ENCODE data around the gene FAM161A. TPM values are rescaled to one million over a fixed set of nuclear protein-coding genes. Genes with fewer than 3 reads are reported as not detected.
A peak's percentile ranks its signal among the peaks of the same experiment; 100 is the strongest.
"Not testable (repeated sequence)": the region's sequence is repeated elsewhere in the genome, so short reads cannot be mapped to it uniquely, and the experiment has no call there.

The FAM161A gene
- total RNA-seq, 1 donor from 2014 or later = 6.9 TPM

DNA sequence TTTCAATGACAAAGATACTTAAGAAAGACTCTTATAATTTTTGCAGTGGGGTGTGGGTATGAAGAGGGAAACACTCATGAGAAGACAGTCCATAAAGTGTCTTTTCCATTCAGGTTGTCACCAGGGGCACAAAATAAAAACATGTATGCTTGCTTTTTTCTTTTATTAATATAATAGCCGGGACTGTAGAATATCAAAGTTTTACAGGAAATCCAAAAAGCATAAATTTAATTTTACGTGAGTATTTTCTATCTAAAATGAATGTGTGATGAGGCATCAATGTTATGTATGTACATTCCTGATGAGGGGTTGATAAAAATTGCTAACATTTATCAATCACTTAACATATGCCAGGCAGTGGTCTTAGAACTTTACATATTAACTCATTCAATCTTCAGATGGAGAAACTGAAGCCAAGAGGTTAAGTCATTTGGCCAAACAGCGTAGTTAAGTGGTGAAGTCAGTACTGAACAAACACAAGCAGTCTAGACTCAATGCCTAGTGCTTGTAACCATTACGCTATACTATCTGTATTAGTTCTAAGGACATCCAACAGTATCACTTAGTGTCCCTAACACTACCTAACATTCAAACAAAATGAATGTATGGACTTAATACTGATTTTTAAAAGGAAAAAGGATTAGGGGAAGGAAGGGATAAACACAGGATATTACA lies 23.8 kb upstream of the FAM161A start:
- H3K4me3 Mint-ChIP-seq (ENCODE audit: unreplicated experiment) = no peak overlapping the region
- H3K4me1 Mint-ChIP-seq (ENCODE audit: unreplicated experiment) = no peaks in the 10 kb centered on the region
- no peaks in the 10 kb centered on the region for H3K9me3 Mint-ChIP-seq (ENCODE audit: unreplicated experiment)
- no peak overlapping the region for H3K27ac Mint-ChIP-seq (ENCODE audit: unreplicated experiment)
- TF ChIP-seq, protein P1, sequence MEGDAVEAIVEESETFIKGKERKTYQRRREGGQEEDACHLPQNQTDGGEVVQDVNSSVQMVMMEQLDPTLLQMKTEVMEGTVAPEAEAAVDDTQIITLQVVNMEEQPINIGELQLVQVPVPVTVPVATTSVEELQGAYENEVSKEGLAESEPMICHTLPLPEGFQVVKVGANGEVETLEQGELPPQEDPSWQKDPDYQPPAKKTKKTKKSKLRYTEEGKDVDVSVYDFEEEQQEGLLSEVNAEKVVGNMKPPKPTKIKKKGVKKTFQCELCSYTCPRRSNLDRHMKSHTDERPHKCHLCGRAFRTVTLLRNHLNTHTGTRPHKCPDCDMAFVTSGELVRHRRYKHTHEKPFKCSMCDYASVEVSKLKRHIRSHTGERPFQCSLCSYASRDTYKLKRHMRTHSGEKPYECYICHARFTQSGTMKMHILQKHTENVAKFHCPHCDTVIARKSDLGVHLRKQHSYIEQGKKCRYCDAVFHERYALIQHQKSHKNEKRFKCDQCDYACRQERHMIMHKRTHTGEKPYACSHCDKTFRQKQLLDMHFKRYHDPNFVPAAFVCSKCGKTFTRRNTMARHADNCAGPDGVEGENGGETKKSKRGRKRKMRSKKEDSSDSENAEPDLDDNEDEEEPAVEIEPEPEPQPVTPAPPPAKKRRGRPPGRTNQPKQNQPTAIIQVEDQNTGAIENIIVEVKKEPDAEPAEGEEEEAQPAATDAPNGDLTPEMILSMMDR (IDR thresholded peaks at IDR 0.05; ENCODE audit: unreplicated experiment) = no peak
- no peaks in the 10 kb centered on the region for H3K27me3 Mint-ChIP-seq (ENCODE audit: unreplicated experiment)
- H3K36me3 Mint-ChIP-seq (ENCODE audit: low read depth, unreplicated experiment) = peaks cover 24% of the 10 kb centered on the region
- DNase-seq (ENCODE audit: low spot score) = no peak

DNA sequence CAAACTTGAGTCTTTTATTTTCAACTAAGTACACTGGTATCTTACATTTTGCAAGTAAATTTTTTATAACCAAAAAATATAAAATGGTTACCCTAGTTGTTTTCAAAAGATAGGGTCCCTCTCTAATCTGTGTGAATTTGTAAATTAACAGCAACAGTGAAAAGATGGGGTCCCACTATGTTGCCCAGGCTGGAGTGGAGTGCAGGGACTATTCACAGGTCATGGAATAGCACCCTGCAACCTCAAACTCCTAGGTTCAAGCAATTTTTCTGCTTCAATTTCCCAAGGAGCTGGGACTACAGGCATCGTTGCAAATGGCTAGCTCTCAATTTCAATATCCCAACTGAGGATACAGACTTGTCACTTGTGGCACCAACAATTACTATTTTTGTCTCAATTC lies 22.5 kb upstream of the FAM161A start:
- DNase-seq (ENCODE audit: low spot score) = no peak
- Mint-ChIP-seq H3K27ac (ENCODE audit: unreplicated experiment) (no peak overlapping the region), H3K36me3 (ENCODE audit: low read depth, unreplicated experiment) (peaks cover 28% of the 10 kb centered on the region), H3K27me3 (ENCODE audit: unreplicated experiment) (no peaks in the 10 kb centered on the region), H3K4me3 (ENCODE audit: unreplicated experiment) (no peak overlapping the region), H3K4me1 (ENCODE audit: unreplicated experiment) (no peaks in the 10 kb centered on the region), H3K9me3 (ENCODE audit: unreplicated experiment) (no peaks in the 10 kb centered on the region)
- TF ChIP-seq, protein P1 (IDR thresholded peaks at IDR 0.05; ENCODE audit: unreplicated experiment) = no peak

DNA sequence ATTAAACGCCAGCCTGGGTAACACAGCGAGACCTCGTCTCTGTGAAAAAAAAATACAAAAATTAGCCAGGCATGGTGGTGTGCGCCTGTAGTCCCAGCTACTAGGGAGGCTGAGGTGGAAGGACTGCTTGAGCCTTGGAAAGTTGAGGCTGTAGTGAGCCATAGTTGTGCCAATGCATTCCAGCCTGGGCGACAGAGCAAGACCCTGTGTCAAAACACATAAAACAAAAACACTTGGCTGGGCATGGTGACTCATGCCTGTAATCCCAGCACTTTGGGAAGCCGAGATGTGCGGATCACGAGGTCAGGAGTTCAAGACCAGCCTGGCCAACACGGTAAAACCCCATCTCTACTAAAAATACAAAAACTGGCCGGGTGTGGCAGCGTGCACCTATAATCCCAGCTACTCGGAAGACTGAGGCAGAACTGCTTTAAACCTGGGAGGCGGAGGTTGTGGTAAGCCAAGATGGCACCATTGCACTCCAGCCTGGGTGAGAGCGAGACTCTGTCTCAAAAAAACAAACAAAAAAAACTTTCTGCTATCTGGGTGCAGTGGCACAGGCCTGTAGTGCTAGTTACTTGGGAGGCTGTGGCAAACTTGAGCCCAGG lies 12.7 kb upstream of the FAM161A start:
- H3K27me3 Mint-ChIP-seq (ENCODE audit: unreplicated experiment); DNase-seq (ENCODE audit: low spot score); H3K4me1 Mint-ChIP-seq (ENCODE audit: unreplicated experiment); H3K27ac Mint-ChIP-seq (ENCODE audit: unreplicated experiment); H3K9me3 Mint-ChIP-seq (ENCODE audit: unreplicated experiment): not testable (repeated sequence)
- H3K36me3 Mint-ChIP-seq (ENCODE audit: low read depth, unreplicated experiment) = peaks cover 36% of the 10 kb centered on the region
- H3K4me3 Mint-ChIP-seq (ENCODE audit: unreplicated experiment) = peak overlapping the region; percentile 51

DNA sequence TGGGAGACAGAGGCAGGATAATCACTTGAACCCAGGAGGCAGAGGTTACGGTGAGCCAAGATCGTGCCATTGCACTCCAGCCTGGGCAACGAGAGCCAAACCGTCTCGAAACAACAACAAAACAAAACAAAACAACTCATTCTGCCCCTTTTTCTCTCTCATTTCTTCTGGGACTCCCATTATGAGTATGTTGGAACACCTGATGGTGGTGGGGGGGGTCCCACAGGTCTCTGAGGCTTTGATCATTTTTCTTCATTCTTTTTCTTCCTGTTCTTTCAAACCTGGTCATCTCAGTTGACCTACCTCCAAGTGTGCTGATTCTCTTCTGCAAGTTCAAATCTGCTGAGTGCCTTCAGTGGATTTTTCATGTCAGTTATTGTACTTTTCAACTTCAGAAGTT lies 8.2 kb upstream of the FAM161A start:
- no peak for DNase-seq (ENCODE audit: low spot score)
- TF ChIP-seq, protein P1 (IDR thresholded peaks at IDR 0.05; ENCODE audit: unreplicated experiment) = no peak
- H3K27me3 Mint-ChIP-seq (ENCODE audit: unreplicated experiment) = peaks cover 3% of the 10 kb centered on the region
- H3K4me1 Mint-ChIP-seq (ENCODE audit: unreplicated experiment) = no peaks in the 10 kb centered on the region
- H3K36me3 Mint-ChIP-seq (ENCODE audit: low read depth, unreplicated experiment) = peaks cover 19% of the 10 kb centered on the region
- H3K4me3 Mint-ChIP-seq (ENCODE audit: unreplicated experiment) = no peak overlapping the region
- H3K9me3 Mint-ChIP-seq (ENCODE audit: unreplicated experiment) = no peaks in the 10 kb centered on the region
- H3K27ac Mint-ChIP-seq (ENCODE audit: unreplicated experiment) = no peak overlapping the region

DNA sequence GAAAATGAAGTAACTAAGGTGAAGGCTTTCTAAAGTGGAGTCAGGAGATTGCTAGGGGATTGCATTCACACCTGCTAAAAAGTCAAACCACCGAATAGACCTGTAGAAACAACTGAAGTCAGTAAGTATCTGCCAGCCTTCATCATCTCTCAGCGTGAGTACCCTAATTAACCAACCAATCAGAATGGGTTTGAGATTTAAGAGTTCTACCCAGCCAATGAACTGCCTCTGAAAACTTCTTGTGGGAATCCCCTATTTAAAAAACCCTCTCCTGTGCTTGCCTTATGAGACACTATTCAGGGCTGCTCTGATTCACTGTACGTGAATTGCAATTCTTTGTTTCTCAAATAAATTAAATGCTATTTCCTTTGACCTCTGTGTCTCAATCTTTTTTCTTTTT lies 3.4 kb upstream of the FAM161A start:
- peaks cover 7% of the 10 kb centered on the region for H3K4me1 Mint-ChIP-seq (ENCODE audit: unreplicated experiment)
- H3K27me3 Mint-ChIP-seq (ENCODE audit: unreplicated experiment) = peaks cover 8% of the 10 kb centered on the region
- H3K27ac Mint-ChIP-seq (ENCODE audit: unreplicated experiment) = no peak overlapping the region
- DNase-seq (ENCODE audit: low spot score) = no peak
- peaks cover 4% of the 10 kb centered on the region for H3K36me3 Mint-ChIP-seq (ENCODE audit: low read depth, unreplicated experiment)
- TF ChIP-seq, protein P1 (IDR thresholded peaks at IDR 0.05; ENCODE audit: unreplicated experiment) = no peak
- no peak overlapping the region for H3K4me3 Mint-ChIP-seq (ENCODE audit: unreplicated experiment)
- H3K9me3 Mint-ChIP-seq (ENCODE audit: unreplicated experiment) = no peaks in the 10 kb centered on the region

All from endothelial cell (in vitro differentiated cells).